ENCODE measurements around the gene TGM1. TPM values are rescaled to one million over a fixed set of nuclear protein-coding genes. Genes with fewer than 3 reads are reported as not detected.
"Not testable (repeated sequence)": the region's sequence is repeated elsewhere in the genome, so short reads cannot be mapped to it uniquely, and the experiment has no call there.

The TGM1 gene
- total RNA-seq, 2 donors from 2014 or later = 11.9 to 36.9 TPM

- DNase-seq (ENCODE audit: low spot score) = no peak
- Histone ChIP-seq H3K27ac (no peak overlapping the region), H3K36me3 (peaks cover 28% of the 10 kb centered on the region), H3K4me3 (no peak overlapping the region), H3K27me3 (no peaks in the 10 kb centered on the region), H3K9me3 (no peaks in the 10 kb centered on the region), H3K4me1 (no peaks in the 10 kb centered on the region)
- TF ChIP-seq, protein P1, sequence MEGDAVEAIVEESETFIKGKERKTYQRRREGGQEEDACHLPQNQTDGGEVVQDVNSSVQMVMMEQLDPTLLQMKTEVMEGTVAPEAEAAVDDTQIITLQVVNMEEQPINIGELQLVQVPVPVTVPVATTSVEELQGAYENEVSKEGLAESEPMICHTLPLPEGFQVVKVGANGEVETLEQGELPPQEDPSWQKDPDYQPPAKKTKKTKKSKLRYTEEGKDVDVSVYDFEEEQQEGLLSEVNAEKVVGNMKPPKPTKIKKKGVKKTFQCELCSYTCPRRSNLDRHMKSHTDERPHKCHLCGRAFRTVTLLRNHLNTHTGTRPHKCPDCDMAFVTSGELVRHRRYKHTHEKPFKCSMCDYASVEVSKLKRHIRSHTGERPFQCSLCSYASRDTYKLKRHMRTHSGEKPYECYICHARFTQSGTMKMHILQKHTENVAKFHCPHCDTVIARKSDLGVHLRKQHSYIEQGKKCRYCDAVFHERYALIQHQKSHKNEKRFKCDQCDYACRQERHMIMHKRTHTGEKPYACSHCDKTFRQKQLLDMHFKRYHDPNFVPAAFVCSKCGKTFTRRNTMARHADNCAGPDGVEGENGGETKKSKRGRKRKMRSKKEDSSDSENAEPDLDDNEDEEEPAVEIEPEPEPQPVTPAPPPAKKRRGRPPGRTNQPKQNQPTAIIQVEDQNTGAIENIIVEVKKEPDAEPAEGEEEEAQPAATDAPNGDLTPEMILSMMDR (IDR thresholded peaks at IDR 0.05) = no peak
Measured at GRCh38 chr14:24204163-24205146, 58.5 kb downstream of the TGM1 start.

GRCh38 chr14:24203249-24203886 lies 59.6 kb downstream of the TGM1 start:
- not testable (repeated sequence) for H3K9me3 ChIP-seq; H3K27ac ChIP-seq; H3K4me3 ChIP-seq; H3K4me1 ChIP-seq; H3K27me3 ChIP-seq; DNase-seq (ENCODE audit: low spot score)
- H3K36me3 ChIP-seq = peaks cover 20% of the 10 kb centered on the region

DNA sequence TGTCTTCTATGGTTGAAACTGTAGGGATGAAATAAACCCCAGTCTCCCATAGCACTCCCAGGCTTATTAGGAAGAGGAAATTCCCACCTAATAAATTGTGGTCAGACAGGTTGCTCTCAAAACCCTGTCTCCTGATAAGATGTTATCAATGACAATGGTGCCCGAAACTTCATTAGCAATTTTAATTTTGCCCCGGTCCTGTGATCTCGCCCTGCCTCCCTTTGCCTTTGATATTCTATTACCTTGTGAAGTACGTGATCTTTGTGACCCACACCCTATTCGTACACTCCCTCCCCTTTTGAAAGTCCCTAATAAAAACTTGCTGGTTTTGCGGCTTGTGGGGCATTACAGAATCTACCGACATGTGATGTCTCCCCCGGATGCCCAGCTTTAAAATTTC lies 60.4 kb downstream of the TGM1 start:
- H3K36me3 ChIP-seq = peaks cover 16% of the 10 kb centered on the region
- H3K4me1 ChIP-seq; H3K9me3 ChIP-seq; H3K27ac ChIP-seq; H3K27me3 ChIP-seq; H3K4me3 ChIP-seq; DNase-seq (ENCODE audit: low spot score): not testable (repeated sequence)

Other genes with a start within 250 kb of the TGM1 start
- not detected for gene CARMIL3, start 211.2 kb downstream of the TGM1 start, total RNA-seq
- under 1 TPM in 1 of 2 donors, not detected in 1; 0.24 TPM for gene CPNE6, start 191.6 kb downstream of the TGM1 start, total RNA-seq
- 10 to 100 TPM in 1 of 2 donors, 1 to 10 TPM in 1; 1.8 to 10.7 TPM for gene PCK2, start 168.9 kb downstream of the TGM1 start, total RNA-seq
- gene DCAF11, start 148.4 kb downstream of the TGM1 start, total RNA-seq = 10 to 100 TPM; 54.1 to 69.8 TPM
- 1 to 10 TPM; 2.5 to 5.0 TPM for gene NRL, start 148.2 kb downstream of the TGM1 start, total RNA-seq
- 100 to 1,000 TPM in 1 of 2 donors, 10 to 100 TPM in 1; 74.3 to 180 TPM for gene FITM1, start 132.5 kb downstream of the TGM1 start, total RNA-seq
- gene PSME1, start 127.0 kb downstream of the TGM1 start, total RNA-seq = 100 to 1,000 TPM in 1 of 2 donors, 10 to 100 TPM in 1; 72.9 to 112 TPM
- gene EMC9, start 121.6 kb downstream of the TGM1 start, total RNA-seq = 10 to 100 TPM in 1 of 2 donors, 1 to 10 TPM in 1; 9.9 to 16.8 TPM
- gene PSME2, start 116.6 kb downstream of the TGM1 start, total RNA-seq = 10 to 100 TPM; 23.1 to 40.6 TPM
- 10 to 100 TPM; 24.1 to 47.5 TPM for gene RNF31, start 115.7 kb downstream of the TGM1 start, total RNA-seq
- 10 to 100 TPM; 29.2 to 33.1 TPM for gene IRF9, start 101.9 kb downstream of the TGM1 start, total RNA-seq
- gene REC8, start 91.1 kb downstream of the TGM1 start, total RNA-seq = 1 to 10 TPM; 3.8 to 5.6 TPM
- gene IPO4, start 74.4 kb downstream of the TGM1 start, total RNA-seq = 10 to 100 TPM; 12.1 to 15.7 TPM
- gene TM9SF1, start 67.7 kb downstream of the TGM1 start, total RNA-seq = 10 to 100 TPM; 23.5 to 42.7 TPM
- gene TSSK4, start 57.5 kb downstream of the TGM1 start, total RNA-seq = not detected
- gene CHMP4A, start 49.7 kb downstream of the TGM1 start, total RNA-seq = 10 to 100 TPM; 31.6 to 63.0 TPM
- 10 to 100 TPM; 15.5 to 19.7 TPM for gene MDP1, start 47.1 kb downstream of the TGM1 start, total RNA-seq
- 100 to 1,000 TPM; 184 to 206 TPM for gene NEDD8, start 30.8 kb downstream of the TGM1 start, total RNA-seq
- gene GMPR2, start 30.2 kb downstream of the TGM1 start, total RNA-seq = 10 to 100 TPM; 28.1 to 31.7 TPM
- gene TINF2, start 20.6 kb downstream of the TGM1 start, total RNA-seq = 10 to 100 TPM; 28.2 to 36.3 TPM
- 10 to 100 TPM; 21.3 to 22.2 TPM for gene RABGGTA, start 8.4 kb upstream of the TGM1 start, total RNA-seq
- 10 to 100 TPM; 10.1 to 13.7 TPM for gene DHRS1, start 36.6 kb upstream of the TGM1 start, total RNA-seq
- 10 to 100 TPM; 13.9 to 15.5 TPM for gene NOP9, start 36.7 kb upstream of the TGM1 start, total RNA-seq
- gene CIDEB, start 44.8 kb upstream of the TGM1 start, total RNA-seq = 1 to 10 TPM; 2.0 to 6.6 TPM
- 1 to 10 TPM in 1 of 2 donors, under 1 TPM in 1; 0.98 to 1.4 TPM for gene LTB4R2, start 47.0 kb upstream of the TGM1 start, total RNA-seq
- 1 to 10 TPM; 1.9 to 3.0 TPM for gene LTB4R, start 48.3 kb upstream of the TGM1 start, total RNA-seq
- 10 to 100 TPM; 17.1 to 25.5 TPM for gene ADCY4, start 71.9 kb upstream of the TGM1 start, total RNA-seq
- gene RIPK3, start 76.8 kb upstream of the TGM1 start, total RNA-seq = 1 to 10 TPM; 1.9 to 3.8 TPM
- gene NFATC4, start 105.0 kb upstream of the TGM1 start, total RNA-seq = 10 to 100 TPM; 12.5 to 13.4 TPM
- 10 to 100 TPM in 1 of 2 donors, 1 to 10 TPM in 1; 6.0 to 10.1 TPM for gene NYNRIN, start 135.8 kb upstream of the TGM1 start, total RNA-seq
- gene CBLN3, start 166.5 kb upstream of the TGM1 start, total RNA-seq = 1 to 10 TPM in 1 of 2 donors, under 1 TPM in 1; 0.48 to 1.4 TPM
- 10 to 100 TPM; 16.3 to 23.0 TPM for gene KHNYN, start 166.8 kb upstream of the TGM1 start, total RNA-seq
- gene SDR39U1, start 179.6 kb upstream of the TGM1 start, total RNA-seq = 10 to 100 TPM; 49.2 to 55.1 TPM
- not detected for gene CMA1, start 245.1 kb upstream of the TGM1 start, total RNA-seq

All from right atrium auricular region (tissue), 2 donors.